Keratinocyte (primary cell): ENCODE results near the gene TXNL4A.

Experiments used
- EZH2 ChIP-seq: IDR thresholded peaks from one replicate; pipeline ENCODE4 v1.6.1; 2012; ENCODE audit warnings: inconsistent platforms, mild to moderate bottlenecking, low read length, moderate library complexity
- TF ChIP-seq, protein P1 (sequence below), 3 experiments: IDR thresholded peaks in 1 of 3; conservative IDR thresholded peaks in 1 of 3; optimal IDR thresholded peaks in 1 of 3; 2 replicates in 2 of 3; 3 replicates in 1 of 3; pipeline versions ENCODE3 to v1.5.1; 2011; ENCODE audit warnings: low read length in 3 of 3, mild to moderate bottlenecking in 3 of 3, moderate library complexity in 2 of 3, control low read depth in 1 of 3, inconsistent platforms in 1 of 3; ENCODE audit not compliant: insufficient read depth in 2 of 3; ENCODE audit errors: extremely low read depth in 1 of 3

DNA sequence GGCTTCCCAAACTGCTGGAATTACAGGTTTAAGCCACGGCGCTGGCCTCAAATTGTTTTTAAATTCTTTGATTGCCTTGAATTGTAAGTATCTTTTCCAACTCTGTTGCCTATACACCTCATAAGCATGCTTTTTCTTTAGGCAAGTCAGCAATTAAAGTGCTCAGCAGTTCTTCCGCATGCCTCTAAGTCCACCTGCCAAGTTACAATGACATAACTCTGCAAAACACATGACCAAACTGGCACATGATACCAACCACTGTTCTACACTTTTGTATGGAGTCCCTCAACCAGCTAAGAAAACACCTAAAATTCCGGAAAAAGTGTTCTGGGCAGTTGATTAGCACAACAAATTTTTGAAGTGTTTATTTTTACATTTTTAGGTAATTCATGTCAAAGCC is 5.1 kb downstream of the TXNL4A start:
- TF ChIP-seq, protein P1, sequence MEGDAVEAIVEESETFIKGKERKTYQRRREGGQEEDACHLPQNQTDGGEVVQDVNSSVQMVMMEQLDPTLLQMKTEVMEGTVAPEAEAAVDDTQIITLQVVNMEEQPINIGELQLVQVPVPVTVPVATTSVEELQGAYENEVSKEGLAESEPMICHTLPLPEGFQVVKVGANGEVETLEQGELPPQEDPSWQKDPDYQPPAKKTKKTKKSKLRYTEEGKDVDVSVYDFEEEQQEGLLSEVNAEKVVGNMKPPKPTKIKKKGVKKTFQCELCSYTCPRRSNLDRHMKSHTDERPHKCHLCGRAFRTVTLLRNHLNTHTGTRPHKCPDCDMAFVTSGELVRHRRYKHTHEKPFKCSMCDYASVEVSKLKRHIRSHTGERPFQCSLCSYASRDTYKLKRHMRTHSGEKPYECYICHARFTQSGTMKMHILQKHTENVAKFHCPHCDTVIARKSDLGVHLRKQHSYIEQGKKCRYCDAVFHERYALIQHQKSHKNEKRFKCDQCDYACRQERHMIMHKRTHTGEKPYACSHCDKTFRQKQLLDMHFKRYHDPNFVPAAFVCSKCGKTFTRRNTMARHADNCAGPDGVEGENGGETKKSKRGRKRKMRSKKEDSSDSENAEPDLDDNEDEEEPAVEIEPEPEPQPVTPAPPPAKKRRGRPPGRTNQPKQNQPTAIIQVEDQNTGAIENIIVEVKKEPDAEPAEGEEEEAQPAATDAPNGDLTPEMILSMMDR (optimal IDR thresholded peaks at IDR 0.05 in 1 of 3, IDR thresholded peaks at IDR 0.05 in 1 of 3, conservative IDR thresholded peaks at IDR 0.05 in 1 of 3; ENCODE audit: extremely low read depth in 1 of 3, insufficient read depth in 2 of 3, low read length in 3 of 3): no peak
- no peak for TF ChIP-seq EZH2
